Skeletal muscle tissue (tissue), 5 donors: Measurements from ENCODE around the gene USP30. TPM values are rescaled to one million over a fixed set of nuclear protein-coding genes. Genes with fewer than 3 reads are reported as not detected.

ENCODE experiments used
- H3K27ac ChIP-seq: one replicate; pipeline ENCODE4 v1.7.0; 2013; ENCODE audit warnings: mild to moderate bottlenecking, low read depth, low read length, inconsistent platforms
- H3K27me3 ChIP-seq, 3 donors: one replicate each; pipeline ENCODE4 v1.7.0; 2013; ENCODE audit warnings: low read length in 3 of 3; ENCODE audit not compliant: control insufficient read depth in 3 of 3, insufficient read depth in 3 of 3
- H3K36me3 ChIP-seq, 3 donors: one replicate each; pipeline ENCODE4 v1.7.0; 2013; ENCODE audit warnings: low read length in 3 of 3; ENCODE audit not compliant: control insufficient read depth in 3 of 3, insufficient read depth in 3 of 3
- H3K4me1 ChIP-seq, 3 donors: one replicate each; pipeline ENCODE4 v1.7.0; 2013; ENCODE audit warnings: low read length in 3 of 3, mild to moderate bottlenecking in 3 of 3; ENCODE audit not compliant: control insufficient read depth in 3 of 3, insufficient read depth in 3 of 3
- H3K4me3 ChIP-seq, 3 donors: one replicate each; pipeline ENCODE4 v1.7.0; 2013; ENCODE audit warnings: low read length in 3 of 3
- H3K9ac ChIP-seq, 3 donors: one replicate each; pipeline ENCODE4 v1.7.0; 2013; ENCODE audit warnings: low read length in 3 of 3, mild to moderate bottlenecking in 3 of 3, moderate library complexity in 2 of 3, low read depth in 1 of 3
- H3K9me3 ChIP-seq, 3 donors: one replicate each; pipeline ENCODE4 v1.7.0; 2013; ENCODE audit warnings: low read length in 3 of 3; ENCODE audit not compliant: control insufficient read depth in 3 of 3
- small RNA-seq: library from RNA; depleted of rRNA; stranded (forward); fragments of <200 nt; gene quantifications from one replicate; pipeline ENCODE3, GENCODE V24; 2014
- total RNA-seq: library from RNA; depleted of rRNA; stranded (reverse); fragments of >200 nt; gene quantifications from one replicate; pipeline ENCODE4 v1.2.3, GENCODE V29; 2014
- donor health status: Osteomylitis.

USP30 gene
- total RNA-seq, 1 donor from 2014 or later, result 12.0 TPM

DNA sequence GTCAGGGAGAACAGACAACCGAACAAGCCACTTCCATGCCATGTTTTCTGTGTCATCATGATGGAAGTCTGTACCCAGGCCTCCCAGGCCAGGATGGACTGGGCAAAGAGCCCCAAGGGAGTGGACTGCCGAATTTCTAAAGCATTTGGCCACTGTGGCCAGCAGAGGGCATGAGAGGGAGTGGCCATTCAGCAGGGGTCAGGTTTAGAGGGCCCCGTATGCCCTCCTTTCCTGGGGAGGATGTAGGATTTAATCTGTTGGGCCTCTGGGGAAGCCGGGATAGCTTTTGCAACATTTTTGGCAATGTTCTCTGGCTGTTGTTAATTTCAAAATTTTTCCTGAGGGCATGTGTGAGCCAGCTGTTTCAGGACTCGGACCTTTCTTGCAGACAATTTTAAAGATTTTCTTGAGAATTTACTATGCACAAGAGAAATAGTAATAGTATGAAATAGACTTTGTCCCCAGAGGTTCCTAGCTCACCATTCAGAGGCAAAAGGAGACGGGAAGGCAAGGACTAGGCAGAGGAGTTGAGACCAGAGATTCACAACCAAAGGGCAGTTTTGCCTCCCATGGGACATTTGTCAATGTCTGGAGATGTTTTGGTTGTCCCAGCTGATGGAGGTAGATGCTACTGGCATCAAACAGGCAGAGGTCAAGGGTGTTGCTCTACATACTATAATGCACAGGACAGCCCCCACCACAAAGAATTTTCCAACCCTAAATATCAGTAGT is 82.0 kb downstream of the USP30 start:
- Histone ChIP-seq H3K4me3 (peak overlapping the region in 2 of 3 donors; percentile 40 to 41), H3K36me3 (peaks cover 0 to 2% (median 0%) of the 10 kb centered on the region in 3 donors), H3K4me1 (peaks cover 48 to 61% (median 51%) of the 10 kb centered on the region in 3 donors), H3K9me3 (no peaks in the 10 kb centered on the region), H3K27me3 (no peaks in the 10 kb centered on the region), H3K9ac (peak overlapping the region in 1 of 3 donors; percentile 35), H3K27ac (peak overlapping the region; percentile 28)

DNA sequence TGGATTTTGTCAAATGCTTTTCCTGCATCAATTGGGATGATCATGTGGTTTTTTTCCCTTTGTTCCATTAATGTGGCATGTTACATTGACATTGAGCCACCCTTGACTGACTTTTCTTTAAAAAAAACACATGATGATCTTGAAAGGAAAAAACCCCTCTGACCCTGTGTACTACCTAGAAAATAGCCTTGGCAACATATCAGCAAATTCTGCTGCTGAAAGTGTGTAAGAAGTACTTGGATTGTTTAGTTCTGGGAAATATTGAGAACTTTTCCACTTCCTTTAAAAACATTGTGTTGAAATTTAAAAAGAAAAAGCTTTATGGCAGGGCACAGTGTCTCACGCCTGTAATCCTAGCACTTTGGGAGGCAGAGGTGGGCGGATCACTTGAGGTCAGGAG is 84.7 kb downstream of the USP30 start:
- H3K4me1 ChIP-seq, result peaks cover 25 to 42% (median 27%) of the 10 kb centered on the region in 3 donors
- peaks cover 4 to 18% (median 14%) of the 10 kb centered on the region in 3 donors for H3K36me3 ChIP-seq

More for the DNA sequence above, 84.7 kb downstream of the USP30 start:
- Histone ChIP-seq H3K27ac (peak overlapping the region; percentile 36), H3K9me3 (no peaks in the 10 kb centered on the region), H3K9ac (no peak overlapping the region), H3K27me3 (no peaks in the 10 kb centered on the region), H3K4me3 (no peak overlapping the region)

Small RNA genes lying within 50 kb of the gene (small RNA-seq; reads per million reads assigned to genes)
- gene AC190387.1 (not detected), gene RNA5SP372 (not detected)

Other genes starting within 250 kb of the USP30 start
- gene SSH1, start 195.0 kb upstream of the USP30 start, total RNA-seq, result 11.0 TPM
- gene DAO, start 172.5 kb upstream of the USP30 start, total RNA-seq, result not detected
- under 0.01 TPM for gene SVOP, start 31.5 kb upstream of the USP30 start, total RNA-seq
- gene ALKBH2, start 40.9 kb downstream of the USP30 start, total RNA-seq, result 20.4 TPM
- 25.6 TPM for gene UNG, start 45.0 kb downstream of the USP30 start, total RNA-seq
- gene ACACB, start 64.0 kb downstream of the USP30 start, total RNA-seq, result 27.7 TPM